MCF 10A (cell line): ENCODE measurements around the gene OR10G7. TPM values are rescaled to one million over a fixed set of nuclear protein-coding genes. Genes with fewer than 3 reads are reported as not detected.

Experiments
- BruUV-seq: library from RNA; stranded (reverse); fragments of 400-500 nt; replicated peaks from 2 replicates; lab custom pipeline; 2021; lab: Mats Ljungman, UMichigan
- CTCF ChIA-PET: fragments of 300-600 bp; sonication (Branson Sonifier 250); formaldehyde crosslinking; extraction: SDS; loops from one replicate; lab custom pipeline; 2021; ENCODE audit warnings: antibody characterized with exemption, inconsistent platforms; lab: Yijun Ruan, JAX
- POLR2A ChIA-PET: fragments of 300-600, 350-650 bp; sonication (Branson Sonifier 250); formaldehyde crosslinking; extraction: SDS; loops from one replicate; lab custom pipeline; 2020; ENCODE audit warnings: antibody characterized with exemption, inconsistent platforms; lab: Yijun Ruan, JAX
- DNase-seq: peaks from one replicate; pipeline ENCODE4 v3.0.0-alpha.2; 2018; ENCODE audit not compliant: unreplicated experiment
- H3K27ac Mint-ChIP-seq: one replicate; pipeline ENCODE4 v1.8.0; 2022; ENCODE audit warnings: mild to moderate bottlenecking, low read depth, mixed read lengths; ENCODE audit not compliant: unreplicated experiment
- H3K27me3 Mint-ChIP-seq: one replicate; pipeline ENCODE4 v1.8.0; 2022; ENCODE audit warnings: mixed read lengths; ENCODE audit not compliant: insufficient read depth, unreplicated experiment
- H3K36me3 Mint-ChIP-seq: one replicate; pipeline ENCODE4 v1.8.0; 2022; ENCODE audit warnings: mild to moderate bottlenecking, moderate library complexity, mixed read lengths; ENCODE audit not compliant: insufficient read depth, unreplicated experiment
- H3K4me1 Mint-ChIP-seq: one replicate; pipeline ENCODE4 v1.8.0; 2022; ENCODE audit warnings: mixed read lengths; ENCODE audit not compliant: insufficient read depth, unreplicated experiment
- H3K4me3 Mint-ChIP-seq: one replicate; pipeline ENCODE4 v1.8.0; 2022; ENCODE audit warnings: mild to moderate bottlenecking, moderate library complexity, mixed read lengths; ENCODE audit not compliant: unreplicated experiment
- H3K9me3 Mint-ChIP-seq: one replicate; pipeline ENCODE4 v1.8.0; 2022; ENCODE audit warnings: mixed read lengths; ENCODE audit not compliant: unreplicated experiment
- intact Hi-C: fragments of 100-400 bp; cut with micrococcal nuclease; formaldehyde crosslinking; loops from 2 replicates; pipeline ENCODE4 v1.14.1; 2022
- total RNA-seq: library from RNA; stranded (reverse); gene quantifications from 2 replicates; pipeline ENCODE4 v1.2.3, GENCODE V29; 2022
- TF ChIP-seq, protein P1 (sequence below): fragments of 200-600 bp; IDR thresholded peaks from one replicate; pipeline ENCODE4 v1.8.0; 2022; ENCODE audit warnings: antibody characterized with exemption, mild to moderate bottlenecking; ENCODE audit not compliant: unreplicated experiment

The OR10G7 gene
- total RNA-seq, 1 experiment from 2014 or later = not detected

DNA sequence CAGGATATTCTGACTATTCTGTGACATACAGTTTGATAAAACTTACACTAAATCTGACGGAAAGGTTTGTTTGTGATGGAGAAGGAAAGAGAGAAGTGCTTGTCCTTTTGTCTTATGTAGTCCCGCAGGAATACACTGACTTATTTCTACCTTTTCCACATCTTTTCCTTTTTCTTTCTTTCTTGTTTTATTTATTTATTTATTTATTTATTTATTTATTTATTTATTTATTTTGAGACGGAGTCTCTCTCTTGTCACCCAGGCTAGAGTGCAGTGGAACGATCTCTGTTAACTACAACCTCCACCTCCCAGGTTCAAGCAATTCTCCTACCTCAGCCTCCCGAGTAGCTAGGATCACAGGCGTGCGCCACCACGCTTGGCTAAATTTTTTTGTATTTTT, 31.0 kb upstream of the OR10G7 start:
- ChIA-PET CTCF (interaction anchor here (0.6 to 4.9 kb wide), 30 partner anchors 8 to 514 kb away, joined by 3 to 61 read pairs (median 4); partner anchors contain the start of gene VWA5A), POLR2A (interaction anchor here (0.7 kb wide), 1 partner anchor 349 kb away, joined by 3 read pairs; no protein-coding TSS in a partner anchor)
- H3K27ac Mint-ChIP-seq = no peak overlapping the region
- H3K4me1 Mint-ChIP-seq = peaks cover 11% of the 10 kb centered on the region
- BruUV-seq = no TSS peak
- DNase-seq = no peak
- H3K4me3 Mint-ChIP-seq = no peak overlapping the region
- peaks cover 9% of the 10 kb centered on the region for H3K27me3 Mint-ChIP-seq
- TF ChIP-seq, protein P1, sequence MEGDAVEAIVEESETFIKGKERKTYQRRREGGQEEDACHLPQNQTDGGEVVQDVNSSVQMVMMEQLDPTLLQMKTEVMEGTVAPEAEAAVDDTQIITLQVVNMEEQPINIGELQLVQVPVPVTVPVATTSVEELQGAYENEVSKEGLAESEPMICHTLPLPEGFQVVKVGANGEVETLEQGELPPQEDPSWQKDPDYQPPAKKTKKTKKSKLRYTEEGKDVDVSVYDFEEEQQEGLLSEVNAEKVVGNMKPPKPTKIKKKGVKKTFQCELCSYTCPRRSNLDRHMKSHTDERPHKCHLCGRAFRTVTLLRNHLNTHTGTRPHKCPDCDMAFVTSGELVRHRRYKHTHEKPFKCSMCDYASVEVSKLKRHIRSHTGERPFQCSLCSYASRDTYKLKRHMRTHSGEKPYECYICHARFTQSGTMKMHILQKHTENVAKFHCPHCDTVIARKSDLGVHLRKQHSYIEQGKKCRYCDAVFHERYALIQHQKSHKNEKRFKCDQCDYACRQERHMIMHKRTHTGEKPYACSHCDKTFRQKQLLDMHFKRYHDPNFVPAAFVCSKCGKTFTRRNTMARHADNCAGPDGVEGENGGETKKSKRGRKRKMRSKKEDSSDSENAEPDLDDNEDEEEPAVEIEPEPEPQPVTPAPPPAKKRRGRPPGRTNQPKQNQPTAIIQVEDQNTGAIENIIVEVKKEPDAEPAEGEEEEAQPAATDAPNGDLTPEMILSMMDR = no peak
- intact Hi-C loops = loop anchor here (5.0 kb wide), 2 partner anchors 330 kb away; partner anchors contain the start of gene ZNF202
- no peaks in the 10 kb centered on the region for H3K36me3 Mint-ChIP-seq
- H3K9me3 Mint-ChIP-seq = no peaks in the 10 kb centered on the region

DNA sequence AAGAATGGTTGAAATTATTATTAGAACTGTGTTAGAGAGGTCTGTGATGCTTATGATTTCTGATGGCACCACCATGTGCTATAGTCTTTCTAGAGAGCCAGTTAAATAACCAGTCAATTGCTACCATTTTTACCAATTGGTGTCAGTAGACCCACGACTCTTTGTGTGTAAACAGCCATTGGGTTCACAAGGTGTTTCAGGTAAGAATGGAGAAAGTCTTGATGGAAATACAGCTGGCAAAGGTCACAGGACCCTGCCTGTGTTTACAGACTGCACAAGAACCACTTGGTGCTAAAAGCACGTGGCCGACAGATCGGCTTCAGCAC, 30.5 kb upstream of the OR10G7 start:
- H3K27ac Mint-ChIP-seq = no peak overlapping the region
- no peaks in the 10 kb centered on the region for H3K36me3 Mint-ChIP-seq

DNA sequence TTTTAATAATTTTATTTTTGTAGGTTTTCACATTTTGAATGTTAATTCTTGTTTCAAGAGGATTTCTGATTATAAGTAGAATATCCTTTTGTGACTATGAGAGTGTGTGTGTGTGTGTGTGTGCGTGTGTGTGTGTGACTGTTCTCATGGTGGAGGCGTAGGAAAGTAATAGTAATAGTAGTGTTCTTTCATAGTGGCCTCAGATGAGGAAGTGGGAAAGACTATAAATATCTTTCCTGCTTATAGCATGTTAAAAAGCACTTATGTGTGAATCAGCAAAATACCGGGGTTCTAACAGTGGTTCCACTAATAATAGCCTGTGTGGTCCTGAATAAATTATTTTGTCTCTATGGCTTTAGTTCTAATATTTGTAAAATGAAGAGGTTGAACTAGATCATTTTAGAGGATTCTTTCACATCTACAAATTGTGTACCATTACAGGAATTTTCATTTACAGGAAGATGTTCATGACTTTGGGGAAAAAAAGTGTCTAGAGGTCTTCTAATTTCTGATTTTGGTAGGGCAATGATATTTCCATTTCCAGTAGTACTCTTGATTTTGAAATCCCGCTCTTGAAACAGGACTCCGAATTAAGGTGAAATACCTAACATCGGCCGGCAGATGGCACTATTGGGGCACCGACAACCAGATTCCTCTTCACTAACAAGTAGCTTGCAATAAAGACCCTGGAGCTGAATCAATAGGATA, 29.9 kb upstream of the OR10G7 start:
- H3K27me3 Mint-ChIP-seq = peaks cover 16% of the 10 kb centered on the region
- no peak overlapping the region for H3K27ac Mint-ChIP-seq
- BruUV-seq = no TSS peak
- POLR2A ChIA-PET = no interaction called here
- CTCF ChIA-PET = interaction anchor here (0.6 to 4.9 kb wide), 38 partner anchors 9 to 515 kb away, joined by 3 to 61 read pairs (median 4); partner anchors contain the start of gene VWA5A
- H3K4me3 Mint-ChIP-seq = no peak overlapping the region
- peak; percentile 83 for DNase-seq
- no peaks in the 10 kb centered on the region for H3K36me3 Mint-ChIP-seq
- intact Hi-C loops = loop anchor here (1.0 to 5.0 kb wide), 6 partner anchors 44 to 331 kb away; partner anchors contain the start of genes VWA5A and ZNF202
- TF ChIP-seq, protein P1 = peak; percentile 61
- H3K9me3 Mint-ChIP-seq = no peaks in the 10 kb centered on the region
- H3K4me1 Mint-ChIP-seq = peaks cover 11% of the 10 kb centered on the region

More for the DNA sequence above, 30.5 kb upstream of the OR10G7 start:
- ChIA-PET POLR2A (interaction anchor here (0.7 kb wide), 1 partner anchor 349 kb away, joined by 3 read pairs; no protein-coding TSS in a partner anchor), CTCF (interaction anchor here (0.6 to 4.9 kb wide), 40 partner anchors 9 to 514 kb away, joined by 3 to 61 read pairs (median 4); partner anchors contain the start of gene VWA5A)
- TF ChIP-seq, protein P1 = no peak
- H3K27me3 Mint-ChIP-seq = peaks cover 15% of the 10 kb centered on the region
- DNase-seq = no peak
- no TSS peak for BruUV-seq
- peaks cover 11% of the 10 kb centered on the region for H3K4me1 Mint-ChIP-seq
- intact Hi-C loops = loop anchor here (1.0 to 5.0 kb wide), 6 partner anchors 43 to 331 kb away; partner anchors contain the start of genes VWA5A and ZNF202
- no peaks in the 10 kb centered on the region for H3K9me3 Mint-ChIP-seq
- H3K4me3 Mint-ChIP-seq = no peak overlapping the region
